ENCODE data around the gene MTMR4.
"Not testable (repeated sequence)": the region's sequence is repeated elsewhere in the genome, so short reads cannot be mapped to it uniquely, and the experiment has no call there.

Gene MTMR4

DNA sequence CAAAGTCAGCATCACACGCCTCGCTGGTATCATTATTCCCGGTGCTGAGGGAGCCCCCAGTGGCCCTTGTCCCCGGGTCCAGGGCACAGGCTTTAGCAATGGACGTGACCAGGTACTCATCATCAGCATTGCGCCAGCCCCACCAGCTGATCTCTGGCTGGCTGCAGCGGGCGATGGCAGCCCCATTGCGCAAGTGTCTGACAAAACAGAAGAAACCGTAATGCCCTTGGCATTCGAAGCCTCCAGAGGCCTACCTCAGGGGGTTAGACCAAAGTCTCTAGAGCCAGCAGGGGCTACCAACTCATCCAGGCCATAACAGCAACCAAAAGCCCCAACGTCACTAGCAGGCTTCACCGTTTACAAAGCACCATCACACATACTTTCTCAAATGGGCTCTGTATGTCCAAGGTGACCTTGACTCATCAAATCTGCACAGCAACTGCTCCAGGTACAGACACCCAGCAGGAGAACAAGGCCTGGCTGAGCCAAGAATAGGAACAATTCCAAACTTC, 7.3 kb downstream of the MTMR4 start:
- no peak for TF ChIP-seq CTCF (IDR thresholded peaks at IDR 0.05)
- TF ChIP-seq ZFX (IDR thresholded peaks at IDR 0.05; ENCODE audit: borderline replicate concordance) = no peak
- no peak overlapping the region for H3K27ac ChIP-seq

DNA sequence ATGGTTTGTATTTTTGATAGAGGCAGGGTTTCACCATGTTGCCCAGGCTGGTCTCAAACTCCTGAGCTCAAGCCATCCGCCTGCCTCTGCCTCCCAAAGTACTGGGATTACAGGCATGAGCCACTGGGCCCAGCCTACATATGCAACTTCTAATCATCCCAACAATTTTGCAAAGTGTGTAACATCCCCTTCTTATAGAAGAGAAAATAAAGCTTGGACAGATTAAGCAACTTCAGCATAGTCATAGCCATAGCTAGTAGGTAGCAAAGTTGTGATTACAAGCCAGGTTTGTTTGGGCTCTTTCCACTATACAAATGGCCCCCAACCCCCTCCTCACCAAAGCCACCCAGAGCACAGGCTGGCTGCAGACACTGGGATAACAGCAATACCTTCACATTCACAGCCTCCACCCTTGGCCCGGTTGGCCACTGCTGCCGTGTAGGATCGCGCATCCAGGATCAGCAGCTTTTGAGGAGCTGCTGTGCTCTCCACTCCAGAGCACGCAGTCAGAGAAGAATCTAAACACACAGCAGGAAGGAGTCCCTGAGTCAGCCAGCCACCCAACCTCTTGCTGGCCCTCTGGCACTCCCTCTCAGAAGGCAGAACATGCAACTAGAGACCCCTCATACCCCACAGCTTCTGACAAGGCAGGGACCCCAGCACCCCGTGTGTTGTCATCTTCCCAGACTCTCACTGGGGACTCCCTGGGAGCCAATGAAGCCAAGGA, 7.9 kb downstream of the MTMR4 start:
- no peak overlapping the region for H3K27ac ChIP-seq

DNA sequence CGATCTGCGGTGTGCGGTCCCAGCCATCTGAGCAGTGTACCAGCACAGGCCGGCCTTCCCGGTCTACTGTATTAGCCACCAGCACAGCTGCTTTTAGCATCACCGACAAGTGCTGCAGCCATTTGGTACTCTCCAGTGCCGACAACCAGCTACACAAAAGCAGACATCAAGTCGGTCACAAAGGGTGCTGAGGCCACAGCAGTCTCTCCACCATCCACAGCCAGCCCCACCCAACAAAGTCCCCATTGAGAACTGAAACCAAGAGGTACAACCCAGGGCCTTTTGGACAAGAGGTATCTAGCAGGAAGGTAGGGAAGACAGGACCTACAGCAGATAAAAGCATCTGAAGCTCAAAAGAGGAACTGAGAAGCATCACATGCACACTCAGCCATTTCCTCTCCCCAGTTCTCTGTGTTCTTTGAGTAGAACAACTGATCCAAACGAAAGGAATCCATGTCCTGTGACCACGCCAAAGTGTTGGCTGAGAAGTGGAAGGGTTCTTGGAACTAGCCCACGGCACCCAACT, 9.5 kb downstream of the MTMR4 start:
- TF ChIP-seq ZFX (IDR thresholded peaks at IDR 0.05; ENCODE audit: borderline replicate concordance) (no peak), CTCF (IDR thresholded peaks at IDR 0.05) (no peak)
- H3K27ac ChIP-seq = no peak overlapping the region

More for the DNA sequence above, 7.9 kb downstream of the MTMR4 start:
- TF ChIP-seq CTCF (IDR thresholded peaks at IDR 0.05) = no peak
- no peak for TF ChIP-seq ZFX (IDR thresholded peaks at IDR 0.05; ENCODE audit: borderline replicate concordance)

DNA sequence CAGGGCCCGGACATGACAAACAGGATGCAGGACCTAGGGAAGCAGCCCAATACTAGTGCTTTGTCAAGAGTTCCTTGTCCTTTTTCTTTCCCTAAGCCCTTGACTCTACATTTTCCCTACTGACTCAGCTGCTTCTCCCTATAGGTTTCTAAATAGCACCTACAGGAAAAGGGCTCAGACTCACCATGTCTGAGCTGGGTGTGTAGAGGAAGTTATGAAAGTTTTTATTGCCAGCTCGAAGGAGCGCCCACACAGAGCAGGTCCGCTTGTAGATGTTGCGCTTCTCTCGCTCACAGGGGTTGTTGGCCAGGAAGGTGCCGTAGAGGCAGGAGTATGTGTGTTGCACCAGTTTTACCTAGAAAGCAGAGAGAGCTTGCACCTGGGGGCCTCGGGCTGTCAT, 10.6 kb downstream of the MTMR4 start:
- H3K27ac ChIP-seq = no peak overlapping the region
- no peak for TF ChIP-seq CTCF (IDR thresholded peaks at IDR 0.05)
- TF ChIP-seq ZFX (IDR thresholded peaks at IDR 0.05; ENCODE audit: borderline replicate concordance) = no peak

DNA sequence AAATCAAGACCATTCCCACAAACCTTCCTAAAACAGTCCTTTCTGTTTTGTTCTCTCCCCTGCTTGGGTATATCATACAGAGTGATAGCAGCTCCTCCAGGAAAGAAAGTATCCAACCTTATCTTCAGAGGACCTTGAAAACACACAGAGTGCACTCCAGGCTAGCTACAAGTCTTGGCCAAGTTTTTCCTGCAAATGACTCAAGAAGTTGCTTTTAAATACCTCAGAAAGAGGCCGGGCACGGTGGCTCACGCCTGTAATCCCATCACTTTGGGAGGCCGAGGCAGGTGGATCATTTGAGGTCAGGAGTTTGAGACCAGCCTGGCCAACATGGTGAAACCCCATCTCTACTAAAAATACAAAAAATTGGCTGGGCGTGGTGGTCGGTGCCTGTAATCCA, 11.3 kb downstream of the MTMR4 start:
- not testable (repeated sequence) for H3K27ac ChIP-seq

DNA sequence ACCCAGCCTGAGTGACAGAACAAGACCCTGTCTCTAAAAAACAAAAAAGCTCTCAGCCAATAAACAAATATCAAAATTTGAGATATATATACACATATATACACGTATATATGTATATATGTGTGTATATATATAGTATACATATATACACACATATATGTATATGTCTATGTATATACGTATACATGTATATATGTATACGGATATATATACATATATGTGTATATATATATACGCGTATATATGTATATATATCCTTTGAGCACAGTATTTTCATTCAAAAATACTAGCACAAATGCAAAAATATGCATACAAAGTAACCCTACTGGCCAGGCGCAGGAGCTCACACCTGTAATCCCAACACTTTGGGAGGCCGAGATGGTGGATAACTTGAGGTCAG, 13.0 kb downstream of the MTMR4 start:
- no peak overlapping the region for H3K27ac ChIP-seq
- TF ChIP-seq ZFX (IDR thresholded peaks at IDR 0.05; ENCODE audit: borderline replicate concordance) (no peak), CTCF (IDR thresholded peaks at IDR 0.05) (no peak)

DNA sequence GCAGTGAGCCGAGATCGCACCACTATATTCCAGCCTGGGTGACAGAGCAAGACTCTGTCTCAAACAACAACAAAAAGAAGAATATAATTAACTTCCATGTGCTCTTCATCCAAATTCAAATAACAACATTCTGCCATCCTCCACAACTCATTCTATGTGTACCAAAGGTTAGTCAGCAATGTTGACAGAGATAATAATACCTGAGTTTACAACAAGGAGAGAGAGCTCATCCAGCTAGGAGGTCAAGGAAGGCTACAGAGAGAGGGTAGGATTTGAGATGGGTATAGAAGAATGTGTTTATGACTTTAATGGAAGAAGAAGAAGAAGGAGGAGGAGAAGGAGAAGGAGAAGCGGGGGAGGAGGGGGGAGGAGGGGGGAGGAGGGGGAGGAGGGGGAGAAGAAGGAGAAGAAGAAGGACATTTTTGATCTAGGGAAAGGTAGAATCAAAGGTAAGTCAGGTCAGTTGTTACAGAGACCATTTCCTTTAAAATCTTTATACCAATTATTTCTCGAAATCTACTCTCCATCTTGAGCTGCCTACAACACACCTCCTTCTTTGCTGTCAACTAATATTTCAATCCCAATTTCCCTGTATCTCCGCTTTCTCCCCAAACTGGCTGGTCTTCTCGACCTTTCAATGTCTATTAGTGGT, 16.1 kb downstream of the MTMR4 start:
- no peak overlapping the region for H3K27ac ChIP-seq
- no peak for TF ChIP-seq ZFX (IDR thresholded peaks at IDR 0.05; ENCODE audit: borderline replicate concordance)
- TF ChIP-seq CTCF (IDR thresholded peaks at IDR 0.05) = no peak

Measured in 22Rv1 (cell line).